A549 (cell line): ENCODE results near the gene NT5DC2. TPM values are rescaled to one million over a fixed set of nuclear protein-coding genes. Genes with fewer than 3 reads are reported as not detected.

ENCODE experiments used
- ATAC-seq, 2 experiments: fragments of 200-7000 bp in 1 of 2; fragments of >200 bp in 1 of 2; cut with Nextera tagmentation in 1 of 2; cut with Tn5 transposase in 1 of 2; 3 replicates each; pipeline versions ENCODE4 v1.8.0 to v1.9.1; 2018 to 2020; ENCODE audit warnings: mild to moderate bottlenecking in 1 of 2, moderate library complexity in 1 of 2
- CTCF ChIA-PET: fragments of 300-600 bp; sonication (Branson Sonifier 250); formaldehyde crosslinking; extraction: SDS; loops from one replicate; lab custom pipeline; 2021; ENCODE audit warnings: antibody characterized with exemption, inconsistent platforms; lab: Yijun Ruan, JAX
- POLR2A ChIA-PET: fragments of 350-600 bp; formaldehyde crosslinking; extraction: SDS; loops from one replicate; lab custom pipeline; 2021; ENCODE audit warnings: antibody characterized with exemption, inconsistent platforms; lab: Yijun Ruan, JAX
- DNase-seq, 2 experiments: peaks; one replicate each; pipeline versions ENCODE4 v3.0.0 to v3.0.0-alpha.2; 2011 to 2016; ENCODE audit warnings: low read depth in 1 of 2, low spot score in 1 of 2
- FAIRE-seq: peaks from 2 replicates; lab custom pipeline; 2011; peaks lifted over from hg19 to GRCh38; lab: Jason Lieb, UNC
- H3K27ac ChIP-seq, 2 experiments: fragments of >200 bp; sonication (Bioruptor Twin); formaldehyde crosslinking; 3 replicates each; pipeline ENCODE4 v1.5.1; 2016 to 2017
- H3K4me1 ChIP-seq: fragments of >200 bp; sonication (Bioruptor Twin); formaldehyde crosslinking; 3 replicates; pipeline ENCODE4 v1.6.1; 2016
- H3K4me2 ChIP-seq: fragments of >200 bp; sonication (Bioruptor Twin); formaldehyde crosslinking; 3 replicates; pipeline ENCODE4 v1.6.1; 2016
- H3K4me3 ChIP-seq: fragments of >200 bp; sonication (Bioruptor Twin); formaldehyde crosslinking; 3 replicates; pipeline ENCODE4 v1.5.1; 2016
- H3K9me3 ChIP-seq: fragments of >200 bp; sonication (Bioruptor Twin); formaldehyde crosslinking; 3 replicates; pipeline ENCODE4 v1.6.1; 2016
- CBX2 ChIP-seq: fragments of 200-600 bp; sonication (generic); IDR thresholded peaks from 2 replicates; pipeline ENCODE4 v1.6.1; 2016; ENCODE audit warnings: low read depth, mild to moderate bottlenecking, borderline replicate concordance
- CHD2 ChIP-seq: fragments of 150-350 bp; IDR thresholded peaks from 2 replicates; pipeline ENCODE4 v1.6.1; 2014; ENCODE audit warnings: low read length; ENCODE audit not compliant: partially characterized antibody
- EP300 ChIP-seq, 2 experiments: fragments of >200 bp; sonication (Bioruptor Twin); formaldehyde crosslinking; IDR thresholded peaks; 2 replicates in 1 of 2; 3 replicates in 1 of 2; pipeline ENCODE4 v1.6.1; 2016 to 2017
- FOSB ChIP-seq: fragments of 250-450 bp; sonication (Bioruptor Pico); IDR thresholded peaks from 2 replicates; pipeline ENCODE4 v1.5.0; 2020; ENCODE audit warnings: mild to moderate bottlenecking, moderate library complexity
- FOSL2 ChIP-seq, 2 experiments: fragments of 450-650 bp in 1 of 2; fragments of >200 bp in 1 of 2; sonication (Bioruptor Twin) in 1 of 2; formaldehyde crosslinking; IDR thresholded peaks; 2 replicates each; pipeline versions ENCODE4 v1.5.0 to v1.6.1; 2016 to 2020; ENCODE audit warnings: mild to moderate bottlenecking in 1 of 2, moderate library complexity in 1 of 2
- HOXB13 ChIP-seq: fragments of 250-450 bp; sonication (Bioruptor Pico); IDR thresholded peaks from 2 replicates; pipeline ENCODE4 v1.5.0; 2020; ENCODE audit warnings: low read depth, mild to moderate bottlenecking, moderate library complexity
- HOXB5 ChIP-seq: fragments of 250-450 bp; sonication (Bioruptor Pico); IDR thresholded peaks from 2 replicates; pipeline ENCODE4 v1.5.0; 2020; ENCODE audit warnings: mild to moderate bottlenecking, moderate library complexity
- KDM5A ChIP-seq: fragments of 200-600 bp; sonication (generic); IDR thresholded peaks from 2 replicates; pipeline ENCODE4 v1.6.1; 2016; ENCODE audit warnings: antibody characterized with exemption, mild to moderate bottlenecking
- MAZ ChIP-seq: fragments of 150-350 bp; IDR thresholded peaks from 2 replicates; pipeline ENCODE4 v1.6.1; 2014; ENCODE audit warnings: antibody characterized with exemption, low read depth, low read length, borderline replicate concordance
- NFE2L2 ChIP-seq: fragments of 150-350 bp; conservative IDR thresholded peaks from 2 replicates; pipeline ENCODE4 v1.6.1; 2014; ENCODE audit warnings: low read length
- PHF8 ChIP-seq: fragments of 200-600 bp; sonication (generic); IDR thresholded peaks from 2 replicates; pipeline ENCODE4 v1.6.1; 2016; ENCODE audit warnings: low read depth, mild to moderate bottlenecking, antibody characterized with exemption, moderate library complexity, borderline replicate concordance
- RCOR1 ChIP-seq: fragments of 150-350 bp; IDR thresholded peaks from 2 replicates; pipeline ENCODE4 v1.6.1; 2014; ENCODE audit warnings: antibody characterized with exemption, low read length, low read depth
- TP53 ChIP-seq: fragments of 250-450 bp; sonication (Bioruptor Pico); IDR thresholded peaks from 2 replicates; pipeline ENCODE4 v1.5.0; 2021; ENCODE audit warnings: mild to moderate bottlenecking, moderate library complexity
- ZFP36 ChIP-seq: fragments of 450-650 bp; IDR thresholded peaks from 2 replicates; pipeline ENCODE4 v1.6.1; 2014; ENCODE audit warnings: borderline replicate concordance; ENCODE audit not compliant: partially characterized antibody
- ZSCAN20 ChIP-seq: fragments of 250-450 bp; sonication (Bioruptor Pico); IDR thresholded peaks from 2 replicates; pipeline ENCODE4 v1.8.0; 2022; ENCODE audit warnings: mild to moderate bottlenecking, moderate library complexity
- WGBS: methylation state at CpG from one replicate; pipeline ENCODE4 v1.1.6; 2017; ENCODE audit errors: missing lambda C conversion rate; 5-methylcytosine and 5-hydroxymethylcytosine counted together
- polyA plus RNA-seq, 4 experiments: library from polyadenylated mRNA; depleted of rRNA in 3 of 4; stranded (reverse); fragments of >200 nt; fragmentation: RNase III in 1 of 4; extraction: RNeasy Plus Mini Kit Qiagen cat#74134 plus additional on column Dnase treatment in 1 of 4; gene quantifications; 2 replicates in 3 of 4; 3 replicates in 1 of 4; pipeline ENCODE4 v1.2.3, GENCODE V29; 2011 to 2017
- TF ChIP-seq, protein P1 (sequence below): fragments of 450-650 bp; IDR thresholded peaks from 2 replicates; pipeline ENCODE4 v1.6.1; 2014; ENCODE audit warnings: antibody characterized with exemption
- TF ChIP-seq, protein P2 (sequence below): IDR thresholded peaks from 2 replicates; pipeline ENCODE4 v1.6.1; 2012
- TF ChIP-seq, protein P3 (sequence below): fragments of 200-600 bp; sonication (generic); IDR thresholded peaks from 2 replicates; pipeline ENCODE4 v1.6.1; 2016; ENCODE audit warnings: antibody characterized with exemption, mild to moderate bottlenecking, moderate library complexity
- TF ChIP-seq, protein P4 (sequence below): fragments of 150-350 bp; IDR thresholded peaks from 2 replicates; pipeline ENCODE4 v1.6.1; 2014; ENCODE audit warnings: low read depth, mild to moderate bottlenecking, low read length
- TF ChIP-seq, protein P5 (sequence below): IDR thresholded peaks from 2 replicates; pipeline ENCODE4 v1.6.1; 2012

The NT5DC2 gene
- polyA plus RNA-seq, 2 of the 4 experiments (the other 2 are of a cell fraction) = 23.2 to 81.1 TPM

DNA sequence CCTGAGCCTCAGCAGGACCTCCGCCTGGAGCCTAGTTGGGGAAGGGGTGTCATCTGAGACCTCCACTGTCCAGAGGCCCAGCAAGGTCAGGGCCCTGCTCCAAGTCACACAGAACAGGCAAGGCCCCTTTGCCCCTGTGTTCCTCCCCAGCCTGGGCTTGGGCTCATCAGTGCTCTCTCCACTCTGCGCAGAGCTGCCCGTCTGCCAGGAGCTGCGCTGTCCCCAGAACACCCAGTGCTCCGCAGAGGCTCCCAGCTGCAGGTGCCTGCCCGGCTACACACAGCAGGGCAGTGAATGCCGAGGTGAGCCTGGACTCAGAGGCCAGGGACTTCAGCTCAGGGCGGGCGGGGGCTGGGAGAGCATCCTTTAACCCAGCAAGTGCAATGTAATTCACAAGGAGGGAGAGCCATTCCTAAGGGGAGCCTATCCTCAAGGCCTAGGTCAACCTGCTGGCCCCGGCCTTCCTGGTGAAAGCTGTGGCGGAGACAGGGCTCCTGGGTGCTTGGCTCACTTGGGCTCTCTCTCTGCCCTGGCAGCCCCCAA is 30.8 kb downstream of the NT5DC2 start:
- TF ChIP-seq, protein P1, sequence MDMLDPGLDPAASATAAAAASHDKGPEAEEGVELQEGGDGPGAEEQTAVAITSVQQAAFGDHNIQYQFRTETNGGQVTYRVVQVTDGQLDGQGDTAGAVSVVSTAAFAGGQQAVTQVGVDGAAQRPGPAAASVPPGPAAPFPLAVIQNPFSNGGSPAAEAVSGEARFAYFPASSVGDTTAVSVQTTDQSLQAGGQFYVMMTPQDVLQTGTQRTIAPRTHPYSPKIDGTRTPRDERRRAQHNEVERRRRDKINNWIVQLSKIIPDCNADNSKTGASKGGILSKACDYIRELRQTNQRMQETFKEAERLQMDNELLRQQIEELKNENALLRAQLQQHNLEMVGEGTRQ = no peak
- no peak for TF ChIP-seq RCOR1
- no peak for TF ChIP-seq CBX2
- TF ChIP-seq KDM5A = no peak
- TF ChIP-seq, protein P2, sequence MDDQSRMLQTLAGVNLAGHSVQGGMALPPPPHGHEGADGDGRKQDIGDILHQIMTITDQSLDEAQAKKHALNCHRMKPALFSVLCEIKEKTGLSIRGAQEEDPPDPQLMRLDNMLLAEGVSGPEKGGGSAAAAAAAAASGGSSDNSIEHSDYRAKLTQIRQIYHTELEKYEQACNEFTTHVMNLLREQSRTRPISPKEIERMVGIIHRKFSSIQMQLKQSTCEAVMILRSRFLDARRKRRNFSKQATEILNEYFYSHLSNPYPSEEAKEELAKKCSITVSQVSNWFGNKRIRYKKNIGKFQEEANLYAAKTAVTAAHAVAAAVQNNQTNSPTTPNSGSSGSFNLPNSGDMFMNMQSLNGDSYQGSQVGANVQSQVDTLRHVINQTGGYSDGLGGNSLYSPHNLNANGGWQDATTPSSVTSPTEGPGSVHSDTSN = no peak
- TF ChIP-seq, protein P3, sequence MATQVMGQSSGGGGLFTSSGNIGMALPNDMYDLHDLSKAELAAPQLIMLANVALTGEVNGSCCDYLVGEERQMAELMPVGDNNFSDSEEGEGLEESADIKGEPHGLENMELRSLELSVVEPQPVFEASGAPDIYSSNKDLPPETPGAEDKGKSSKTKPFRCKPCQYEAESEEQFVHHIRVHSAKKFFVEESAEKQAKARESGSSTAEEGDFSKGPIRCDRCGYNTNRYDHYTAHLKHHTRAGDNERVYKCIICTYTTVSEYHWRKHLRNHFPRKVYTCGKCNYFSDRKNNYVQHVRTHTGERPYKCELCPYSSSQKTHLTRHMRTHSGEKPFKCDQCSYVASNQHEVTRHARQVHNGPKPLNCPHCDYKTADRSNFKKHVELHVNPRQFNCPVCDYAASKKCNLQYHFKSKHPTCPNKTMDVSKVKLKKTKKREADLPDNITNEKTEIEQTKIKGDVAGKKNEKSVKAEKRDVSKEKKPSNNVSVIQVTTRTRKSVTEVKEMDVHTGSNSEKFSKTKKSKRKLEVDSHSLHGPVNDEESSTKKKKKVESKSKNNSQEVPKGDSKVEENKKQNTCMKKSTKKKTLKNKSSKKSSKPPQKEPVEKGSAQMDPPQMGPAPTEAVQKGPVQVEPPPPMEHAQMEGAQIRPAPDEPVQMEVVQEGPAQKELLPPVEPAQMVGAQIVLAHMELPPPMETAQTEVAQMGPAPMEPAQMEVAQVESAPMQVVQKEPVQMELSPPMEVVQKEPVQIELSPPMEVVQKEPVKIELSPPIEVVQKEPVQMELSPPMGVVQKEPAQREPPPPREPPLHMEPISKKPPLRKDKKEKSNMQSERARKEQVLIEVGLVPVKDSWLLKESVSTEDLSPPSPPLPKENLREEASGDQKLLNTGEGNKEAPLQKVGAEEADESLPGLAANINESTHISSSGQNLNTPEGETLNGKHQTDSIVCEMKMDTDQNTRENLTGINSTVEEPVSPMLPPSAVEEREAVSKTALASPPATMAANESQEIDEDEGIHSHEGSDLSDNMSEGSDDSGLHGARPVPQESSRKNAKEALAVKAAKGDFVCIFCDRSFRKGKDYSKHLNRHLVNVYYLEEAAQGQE = no peak
- TF ChIP-seq CHD2 = no peak
- no peak for TF ChIP-seq MAZ
- WGBS = 67% methylated on average over 1 of the region's 11 CpGs
- Histone ChIP-seq H3K4me3 (no peak overlapping the region), H3K4me1 (peaks cover 13% of the 10 kb centered on the region; the same call in 2 of the 3 replicates), H3K27ac (no peak overlapping the region), H3K9me3 (no peaks in the 10 kb centered on the region), H3K4me2 (no peak overlapping the region)
- ChIA-PET CTCF (no interaction called here), POLR2A (no interaction called here)
- DNase-seq = no peak
- ATAC-seq = peak in 1 of 2 experiments; percentile 38; a peak in 3 of 6 replicates
- FAIRE-seq = no peak

DNA sequence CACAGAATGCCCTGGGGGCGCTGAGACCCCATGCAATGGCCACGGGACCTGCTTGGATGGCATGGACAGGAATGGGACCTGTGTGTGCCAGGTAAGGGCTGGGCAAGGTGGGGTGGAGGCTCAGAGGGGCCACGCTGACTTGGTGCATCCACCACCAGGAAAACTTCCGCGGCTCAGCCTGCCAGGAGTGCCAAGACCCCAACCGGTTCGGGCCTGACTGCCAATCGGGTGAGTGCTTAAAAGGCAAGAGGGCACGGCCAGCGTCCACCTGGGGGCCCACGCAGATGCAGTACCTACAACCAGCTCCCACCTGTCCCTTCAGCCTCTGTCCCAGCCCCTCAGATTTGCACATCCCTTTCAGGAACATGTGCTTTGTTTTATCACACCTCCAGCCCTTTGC is 31.7 kb downstream of the NT5DC2 start:
- Histone ChIP-seq H3K4me2 (no peak overlapping the region), H3K27ac (no peak overlapping the region), H3K4me3 (no peak overlapping the region), H3K4me1 (peaks cover 4% of the 10 kb centered on the region; the same call in 2 of the 3 replicates), H3K9me3 (no peaks in the 10 kb centered on the region)
- DNase-seq = no peak
- no peak for ATAC-seq
- TF ChIP-seq TP53 (CRISPR knock-in tag) (no peak), HOXB13 (CRISPR knock-in tag) (no peak), PHF8 (no peak), FOSL2 (IDR thresholded peaks at IDR 0.05) (no peak), FOSL2 (CRISPR knock-in tag; IDR thresholded peaks at IDR 0.05) (no peak)
- TF ChIP-seq, protein P4, sequence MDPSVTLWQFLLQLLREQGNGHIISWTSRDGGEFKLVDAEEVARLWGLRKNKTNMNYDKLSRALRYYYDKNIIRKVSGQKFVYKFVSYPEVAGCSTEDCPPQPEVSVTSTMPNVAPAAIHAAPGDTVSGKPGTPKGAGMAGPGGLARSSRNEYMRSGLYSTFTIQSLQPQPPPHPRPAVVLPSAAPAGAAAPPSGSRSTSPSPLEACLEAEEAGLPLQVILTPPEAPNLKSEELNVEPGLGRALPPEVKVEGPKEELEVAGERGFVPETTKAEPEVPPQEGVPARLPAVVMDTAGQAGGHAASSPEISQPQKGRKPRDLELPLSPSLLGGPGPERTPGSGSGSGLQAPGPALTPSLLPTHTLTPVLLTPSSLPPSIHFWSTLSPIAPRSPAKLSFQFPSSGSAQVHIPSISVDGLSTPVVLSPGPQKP = no peak
- TF ChIP-seq, protein P5, sequence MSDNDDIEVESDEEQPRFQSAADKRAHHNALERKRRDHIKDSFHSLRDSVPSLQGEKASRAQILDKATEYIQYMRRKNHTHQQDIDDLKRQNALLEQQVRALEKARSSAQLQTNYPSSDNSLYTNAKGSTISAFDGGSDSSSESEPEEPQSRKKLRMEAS = no peak
- POLR2A ChIA-PET = no interaction called here
- no peak for FAIRE-seq
- WGBS = 80% methylated on average over 9 of the region's 11 CpGs
- CTCF ChIA-PET = no interaction called here

DNA sequence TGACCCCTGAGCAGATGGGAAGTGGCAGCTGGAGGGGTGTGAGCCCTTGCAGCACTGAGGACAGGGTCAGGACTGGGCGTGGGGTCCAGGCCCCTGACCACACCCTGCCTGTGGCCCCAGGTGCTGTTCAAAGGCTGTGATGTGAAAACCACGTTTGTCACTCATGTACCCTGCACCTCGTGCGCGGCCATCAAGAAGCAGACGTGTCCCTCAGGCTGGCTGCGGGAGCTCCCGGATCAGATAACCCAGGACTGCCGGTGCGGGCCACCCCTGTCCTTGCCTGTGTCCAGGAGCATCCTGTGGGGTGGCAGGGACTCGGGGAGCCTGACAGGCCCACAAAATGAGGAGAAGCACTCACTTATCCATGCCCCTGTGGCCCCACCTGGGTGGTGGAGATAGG is 32.6 kb downstream of the NT5DC2 start:
- Histone ChIP-seq H3K4me1 (no peaks in the 10 kb centered on the region), H3K4me2 (no peak overlapping the region), H3K9me3 (no peaks in the 10 kb centered on the region), H3K27ac (no peak overlapping the region), H3K4me3 (no peak overlapping the region)
- ATAC-seq = no peak
- TF ChIP-seq ZFP36 = no peak
- TF ChIP-seq FOSL2 (IDR thresholded peaks at IDR 0.05) = no peak
- no peak for TF ChIP-seq FOSL2 (CRISPR knock-in tag; IDR thresholded peaks at IDR 0.05)
- no peak for TF ChIP-seq HOXB5 (CRISPR knock-in tag)
- no peak for TF ChIP-seq NFE2L2
- TF ChIP-seq ZSCAN20 (CRISPR knock-in tag) = no peak
- no peak for TF ChIP-seq FOSB
- no peak for TF ChIP-seq EP300 (IDR thresholded peaks at IDR 0.05)
- ChIA-PET POLR2A (no interaction called here), CTCF (no interaction called here)
- FAIRE-seq = no peak
- WGBS = 40% methylated on average over 1 of the region's 11 CpGs
- no peak for DNase-seq
